H1 (cell line): ENCODE measurements around the gene CAMTA1. TPM values are rescaled to one million over a fixed set of nuclear protein-coding genes. Genes with fewer than 3 reads are reported as not detected.

Source experiments
- CTCF ChIA-PET: fragments of 300-600 bp; sonication (Branson Sonifier 250); formaldehyde crosslinking; loops from one replicate; lab custom pipeline; 2021; ENCODE audit not compliant: partially characterized antibody; lab: Charles Lee
- POLR2A ChIA-PET: fragments of 300-600 bp; sonication (Branson Sonifier 250); formaldehyde crosslinking; loops from one replicate; lab custom pipeline; 2021; ENCODE audit warnings: inconsistent platforms; ENCODE audit not compliant: partially characterized antibody; lab: Charles Lee
- DNase-seq, 2 experiments: peaks; one replicate each; pipeline versions ENCODE4 v3.0.0 to v3.0.0-alpha.2; 2010 to 2022; ENCODE audit warnings: low spot score in 2 of 2, low read depth in 1 of 2, mixed read lengths in 1 of 2
- FAIRE-seq: peaks from 2 replicates; lab custom pipeline; 2011; peaks lifted over from hg19 to GRCh38; lab: Jason Lieb, UNC
- H2AFZ ChIP-seq: 2 replicates; pipeline ENCODE4 v1.8.1; 2012; ENCODE audit warnings: low read length, inconsistent platforms
- H2AK5ac ChIP-seq: 2 replicates; pipeline ENCODE4 v1.6.1; 2013; ENCODE audit warnings: low read depth, low read length
- H2BK120ac ChIP-seq: replicated peaks from 2 replicates; pipeline ENCODE3; 2013; ENCODE audit warnings: low read depth, low read length, inconsistent platforms
- H2BK12ac ChIP-seq: 2 replicates; pipeline ENCODE4 v1.6.1; 2013; ENCODE audit warnings: low read depth, low read length
- H2BK15ac ChIP-seq: 2 replicates; pipeline ENCODE4 v1.6.1; 2013; ENCODE audit warnings: low read length
- H2BK20ac ChIP-seq: 2 replicates; pipeline ENCODE4 v1.6.1; 2013; ENCODE audit warnings: low read length
- H2BK5ac ChIP-seq: 2 replicates; pipeline ENCODE4 v1.6.1; 2013; ENCODE audit warnings: low read depth, low read length
- H3K14ac ChIP-seq: 2 replicates; pipeline ENCODE4 v1.6.1; 2013; ENCODE audit warnings: inconsistent platforms; ENCODE audit not compliant: insufficient read length
- H3K18ac ChIP-seq: 2 replicates; pipeline ENCODE4 v1.6.1; 2013; ENCODE audit warnings: low read length; ENCODE audit errors: extremely low read depth
- H3K23ac ChIP-seq: 2 replicates; pipeline ENCODE4 v1.6.1; 2013; ENCODE audit warnings: inconsistent platforms; ENCODE audit not compliant: insufficient read length
- H3K23me2 ChIP-seq: 2 replicates; pipeline ENCODE4 v1.6.1; 2013; ENCODE audit warnings: low read depth, low read length
- H3K27ac ChIP-seq: 2 replicates; pipeline ENCODE4 v1.6.1; 2011; ENCODE audit warnings: low read depth, low read length, inconsistent platforms
- H3K27me3 ChIP-seq, 4 experiments: replicated peaks in 1 of 4; 1 replicate in 1 of 4; 2 replicates in 3 of 4; pipeline versions ENCODE4 v1.6.1 to v1.8.1; 2011 to 2013; ENCODE audit warnings: low read length in 3 of 4, mild to moderate bottlenecking in 3 of 4, inconsistent platforms in 2 of 4, mixed read lengths in 2 of 4, moderate library complexity in 1 of 4; ENCODE audit not compliant: control insufficient read depth in 3 of 4, insufficient read depth in 3 of 4; ENCODE audit errors: extremely low read depth in 1 of 4
- H3K36me3 ChIP-seq, 4 experiments: 2 replicates each; pipeline versions ENCODE4 v1.6.1 to v1.8.1; 2011 to 2013; ENCODE audit warnings: mild to moderate bottlenecking in 4 of 4, low read length in 3 of 4, moderate library complexity in 2 of 4, control low read depth in 1 of 4, inconsistent platforms in 1 of 4; ENCODE audit not compliant: insufficient read depth in 4 of 4, control insufficient read depth in 2 of 4
- H3K4ac ChIP-seq: replicated peaks from 2 replicates; pipeline ENCODE3; 2013; ENCODE audit warnings: low read length, low read depth, mixed read lengths, inconsistent platforms; ENCODE audit not compliant: insufficient read length
- H3K4me1 ChIP-seq, 4 experiments: replicated peaks in 1 of 4; 1 replicate in 1 of 4; 2 replicates in 3 of 4; pipeline versions ENCODE4 v1.6.1 to v1.8.1; 2011 to 2013; ENCODE audit warnings: low read length in 3 of 4, inconsistent platforms in 2 of 4, mixed read lengths in 1 of 4; ENCODE audit not compliant: insufficient read depth in 4 of 4, control insufficient read depth in 3 of 4
- H3K4me2 ChIP-seq, 2 experiments: 2 replicates each; pipeline versions ENCODE4 v1.6.1 to v1.8.1; 2011 to 2013; ENCODE audit warnings: low read depth in 2 of 2, low read length in 2 of 2, control low read depth in 1 of 2, inconsistent platforms in 1 of 2, mild to moderate bottlenecking in 1 of 2; ENCODE audit not compliant: insufficient read depth in 1 of 2
- H3K4me3 ChIP-seq, 4 experiments: fragments of 200-600, 300-600 bp in 1 of 4; sonication (generic), shearing (Covaris generic), sonication (Bioruptor Twin) in 1 of 4; 2 replicates each; pipeline versions ENCODE4 v1.5.1 to v1.8.1; 2011 to 2016; ENCODE audit warnings: low read length in 4 of 4, low read depth in 3 of 4, control low read depth in 2 of 4, inconsistent platforms in 2 of 4, mild to moderate bottlenecking in 2 of 4, mixed read lengths in 1 of 4, moderate library complexity in 1 of 4; ENCODE audit not compliant: insufficient read depth in 2 of 4; ENCODE audit errors: extremely low read depth in 1 of 4
- H3K56ac ChIP-seq: replicated peaks from 2 replicates; pipeline ENCODE3; 2013; ENCODE audit warnings: low read depth, mild to moderate bottlenecking, mixed read lengths, low read length, inconsistent platforms; ENCODE audit not compliant: insufficient read length
- H3K79me1 ChIP-seq: 2 replicates; pipeline ENCODE4 v1.6.1; 2013; ENCODE audit warnings: low read depth, low read length, control low read depth
- H3K79me2 ChIP-seq, 2 experiments: 2 replicates each; pipeline versions ENCODE4 v1.6.1 to v1.8.1; 2012 to 2013; ENCODE audit warnings: low read length in 2 of 2, mild to moderate bottlenecking in 2 of 2, inconsistent platforms in 1 of 2; ENCODE audit not compliant: insufficient read depth in 2 of 2, control insufficient read depth in 1 of 2
- H3K9ac ChIP-seq, 4 experiments: replicated peaks in 1 of 4; 1 replicate in 1 of 4; 2 replicates in 3 of 4; pipeline versions ENCODE4 v1.6.1 to v1.8.1; 2011 to 2013; ENCODE audit warnings: low read depth in 3 of 4, low read length in 3 of 4, control low read depth in 2 of 4, mild to moderate bottlenecking in 2 of 4, moderate library complexity in 2 of 4, inconsistent platforms in 1 of 4; ENCODE audit errors: extremely low read depth in 1 of 4
- H3K9me3 ChIP-seq, 2 experiments: 2 replicates each; pipeline versions ENCODE4 v1.6.1 to v1.8.1; 2012 to 2013; ENCODE audit warnings: mild to moderate bottlenecking in 2 of 2, moderate library complexity in 2 of 2, control low read depth in 1 of 2, inconsistent platforms in 1 of 2, low read depth in 1 of 2, low read length in 1 of 2, mixed read lengths in 1 of 2; ENCODE audit not compliant: insufficient read depth in 2 of 2
- H4K20me1 ChIP-seq, 2 experiments: replicated peaks in 1 of 2; 2 replicates each; pipeline versions ENCODE3 to v1.8.1; 2011 to 2013; ENCODE audit warnings: inconsistent platforms in 2 of 2, low read length in 2 of 2, mild to moderate bottlenecking in 1 of 2; ENCODE audit not compliant: insufficient read depth in 2 of 2, control insufficient read depth in 1 of 2
- H4K5ac ChIP-seq: 2 replicates; pipeline ENCODE4 v1.6.1; 2013; ENCODE audit warnings: low read length, low read depth, mixed read lengths, inconsistent platforms; ENCODE audit not compliant: insufficient read length
- H4K8ac ChIP-seq: 2 replicates; pipeline ENCODE4 v1.8.0; 2013; ENCODE audit warnings: mild to moderate bottlenecking, moderate library complexity, low read length, inconsistent platforms; ENCODE audit not compliant: insufficient read depth; ENCODE audit errors: extremely low read depth
- H4K91ac ChIP-seq: replicated peaks from 2 replicates; pipeline ENCODE3; 2013; ENCODE audit warnings: low read length, mixed read lengths, inconsistent platforms; ENCODE audit not compliant: insufficient read length
- E2F6 ChIP-seq: IDR thresholded peaks from 2 replicates; pipeline ENCODE4 v1.6.1; 2012; ENCODE audit warnings: inconsistent platforms
- KDM4A ChIP-seq: IDR thresholded peaks from one replicate; pipeline ENCODE4 v1.7.1; 2012; ENCODE audit warnings: low read depth, mild to moderate bottlenecking, moderate library complexity, low read length, inconsistent platforms; ENCODE audit not compliant: severe bottlenecking
- MAFK ChIP-seq: IDR thresholded peaks from 2 replicates; pipeline ENCODE4 v1.6.1; 2012; ENCODE audit warnings: low read depth, mild to moderate bottlenecking, improper control_type of control experiment, low read length
- MAX ChIP-seq: IDR thresholded peaks from 2 replicates; pipeline ENCODE4 v1.6.1; 2012; ENCODE audit warnings: inconsistent platforms
- YY1 ChIP-seq: IDR thresholded peaks from 2 replicates; pipeline ENCODE4 v1.6.1; 2011; ENCODE audit warnings: low read depth, mild to moderate bottlenecking, low read length
- WGBS, 2 experiments: shearing (Covaris generic) in 1 of 2; methylation state at CpG; one replicate each; pipeline versions ENCODE4 v1.1.6 to v1.1.7; 2013 to 2015; ENCODE audit warnings: low lambda C conversion rate in 2 of 2, mixed read lengths in 2 of 2, inconsistent platforms in 1 of 2, low coverage in 1 of 2, missing lambda C conversion rate in 1 of 2; ENCODE audit not compliant: insufficient replicate concordance in 2 of 2, insufficient coverage in 1 of 2, insufficient read length in 1 of 2; ENCODE audit errors: extremely low coverage in 1 of 2, missing lambda C conversion rate in 1 of 2; 5-methylcytosine and 5-hydroxymethylcytosine counted together
- polyA plus RNA-seq, 7 experiments: library from polyadenylated mRNA; depleted of rRNA in 3 of 7; stranded (reverse) in 5 of 7; unstranded in 2 of 7; fragments of >200 nt in 5 of 7; fragments of 200-250 nt in 2 of 7; gene quantifications; 1 replicate in 5 of 7; 2 replicates in 1 of 7; 4 replicates in 1 of 7; pipeline versions ENCODE4 v1.2.1 to v1.2.3, GENCODE V29; 2011 to 2013; ENCODE audit warnings: missing spikeins in 2 of 7, mixed read lengths in 2 of 7
- total RNA-seq: library from RNA; stranded (reverse); fragmentation: NEBNext Ultra II Directional; extraction: Animal tissue kit (Norgen Biotek cat#: 25700); gene quantifications from 2 replicates; pipeline ENCODE4 v1.2.1, GENCODE V29; 2021

The CAMTA1 gene
- total and polyA plus RNA-seq, 2 of the 8 experiments (the other 6 are each of a cell fraction or from before 2014, with no cell fraction given): 65.0 to 119 TPM

- no peaks in the 10 kb centered on the region; the same call in 1 of the 2 replicates for H3K79me1 ChIP-seq
- no peaks in the 10 kb centered on the region for H3K79me2 ChIP-seq
- H4K20me1 ChIP-seq: peaks cover 0 to 12% of the 10 kb centered on the region in 2 experiments
- H3K9me3 ChIP-seq: no peaks in the 10 kb centered on the region
- H3K4ac ChIP-seq: no peak overlapping the region
- H3K56ac ChIP-seq: no peak overlapping the region
- H4K5ac ChIP-seq: no peak overlapping the region
- H3K4me1 ChIP-seq: peaks cover 0 to 4% (median 0%) of the 10 kb centered on the region in 4 experiments; a peak in 2 of 7 replicates
- CTCF ChIA-PET: interaction anchor here (0.9 to 8.4 kb wide), 3 partner anchors 8 to 17 kb away, joined by 3 to 60 read pairs (median 4); no protein-coding TSS in a partner anchor
- 88% methylated on average over 11 of the region's 11 CpGs; no CpG with 5 or more reads in 1 of the 2 experiments for WGBS, 2 experiments
- POLR2A ChIA-PET: no interaction called here
- no peak overlapping the region for H3K9ac ChIP-seq
- no peak overlapping the region for H4K8ac ChIP-seq
- H2AK5ac ChIP-seq: no peak overlapping the region
- no peak for DNase-seq
- no peak overlapping the region for H3K23ac ChIP-seq
- no peak overlapping the region for H2BK20ac ChIP-seq
- H3K4me2 ChIP-seq: no peak overlapping the region
- no peak overlapping the region for H2BK15ac ChIP-seq
- TF ChIP-seq MAFK: no peak
- TF ChIP-seq KDM4A: no peak
- peak; percentile 45 for TF ChIP-seq E2F6
- TF ChIP-seq MAX: peak; percentile 52; the same call in 1 of the 2 replicates
- TF ChIP-seq YY1: 0 out of 2 replicates have a peak, but pooled peaks have one; percentile 15
- no peak overlapping the region for H2AFZ ChIP-seq
- no peaks in the 10 kb centered on the region for H3K27me3 ChIP-seq
- FAIRE-seq: no peak
- H3K36me3 ChIP-seq: no peaks in the 10 kb centered on the region
- H4K91ac ChIP-seq: no peak overlapping the region
- H3K18ac ChIP-seq: no peak overlapping the region
- no peak overlapping the region for H2BK120ac ChIP-seq
- no peak overlapping the region for H3K27ac ChIP-seq
- peaks cover 13% of the 10 kb centered on the region; the same call in 1 of the 2 replicates for H3K23me2 ChIP-seq
- no peak overlapping the region for H2BK12ac ChIP-seq
- H2BK5ac ChIP-seq: no peak overlapping the region
- H3K4me3 ChIP-seq: no peak overlapping the region
- no peak overlapping the region for H3K14ac ChIP-seq
Measured at GRCh38 chr1:7650801-7651200, 865.5 kb downstream of the CAMTA1 start.
